ENCODE results near the gene KDM4D.

DNA sequence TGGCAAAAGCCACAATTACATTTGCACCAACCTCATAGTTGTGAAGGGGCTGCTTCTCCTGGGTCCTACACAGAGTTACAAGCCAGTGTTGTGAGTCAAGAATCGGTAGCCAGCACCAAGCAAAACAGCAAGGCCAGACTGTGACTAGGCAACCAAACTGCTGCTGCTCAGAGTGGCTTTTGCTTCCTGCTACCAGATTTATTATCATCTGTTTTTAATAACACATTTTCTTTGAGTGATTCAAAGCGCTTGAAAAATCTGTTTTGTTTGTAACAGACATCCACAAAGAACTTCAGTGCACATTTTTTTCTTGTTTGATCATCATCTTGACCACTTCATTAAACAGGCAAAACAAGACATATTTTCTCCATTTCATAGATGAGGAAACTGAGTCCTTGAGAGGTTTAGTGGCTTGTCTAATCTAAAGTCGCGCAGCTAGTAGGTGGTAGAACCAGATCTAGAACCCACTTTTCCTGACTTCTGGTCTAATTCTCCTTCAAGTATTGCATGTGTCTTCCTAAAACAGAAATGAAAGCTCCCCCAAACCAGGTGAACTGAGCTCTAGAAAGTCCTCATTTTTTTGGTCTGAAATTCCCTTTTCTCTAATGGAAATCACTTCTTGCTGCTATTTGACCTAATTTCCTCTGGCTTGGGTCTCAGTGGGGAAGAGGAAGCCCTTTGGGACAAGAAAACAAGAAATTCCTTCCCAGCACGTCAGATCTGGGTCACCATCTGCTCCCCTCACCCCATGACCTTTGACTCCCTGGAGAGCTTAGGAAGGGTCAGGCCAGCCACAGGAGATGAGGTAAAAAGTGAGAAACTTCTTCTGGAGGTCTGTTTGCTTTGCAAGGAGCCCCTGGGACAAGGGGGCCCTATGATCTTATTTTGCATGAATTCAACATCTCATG, 40.0 kb upstream of the KDM4D start:
- TF ChIP-seq, protein P1, sequence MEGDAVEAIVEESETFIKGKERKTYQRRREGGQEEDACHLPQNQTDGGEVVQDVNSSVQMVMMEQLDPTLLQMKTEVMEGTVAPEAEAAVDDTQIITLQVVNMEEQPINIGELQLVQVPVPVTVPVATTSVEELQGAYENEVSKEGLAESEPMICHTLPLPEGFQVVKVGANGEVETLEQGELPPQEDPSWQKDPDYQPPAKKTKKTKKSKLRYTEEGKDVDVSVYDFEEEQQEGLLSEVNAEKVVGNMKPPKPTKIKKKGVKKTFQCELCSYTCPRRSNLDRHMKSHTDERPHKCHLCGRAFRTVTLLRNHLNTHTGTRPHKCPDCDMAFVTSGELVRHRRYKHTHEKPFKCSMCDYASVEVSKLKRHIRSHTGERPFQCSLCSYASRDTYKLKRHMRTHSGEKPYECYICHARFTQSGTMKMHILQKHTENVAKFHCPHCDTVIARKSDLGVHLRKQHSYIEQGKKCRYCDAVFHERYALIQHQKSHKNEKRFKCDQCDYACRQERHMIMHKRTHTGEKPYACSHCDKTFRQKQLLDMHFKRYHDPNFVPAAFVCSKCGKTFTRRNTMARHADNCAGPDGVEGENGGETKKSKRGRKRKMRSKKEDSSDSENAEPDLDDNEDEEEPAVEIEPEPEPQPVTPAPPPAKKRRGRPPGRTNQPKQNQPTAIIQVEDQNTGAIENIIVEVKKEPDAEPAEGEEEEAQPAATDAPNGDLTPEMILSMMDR (IDR thresholded peaks at IDR 0.05), result no peak
- TF ChIP-seq EP300 (IDR thresholded peaks at IDR 0.05), result no peak
- no peak for TF ChIP-seq POLR2AphosphoS5 (IDR thresholded peaks at IDR 0.05)

Data from suprapubic skin (tissue), 4 donors.